ENCODE results near the gene CKAP5.
"Not testable (repeated sequence)": the region's sequence is repeated elsewhere in the genome, so short reads cannot be mapped to it uniquely, and the experiment has no call there.

The CKAP5 gene

GRCh38 chr11:46855167-46855566, 9.1 kb upstream of the CKAP5 start:
- no peak for DNase-seq (ENCODE audit: low spot score)

- no peak for DNase-seq (ENCODE audit: low spot score)
Observed at GRCh38 chr11:46850829-46851380, 4.8 kb upstream of the CKAP5 start.

GRCh38 chr11:46849631-46850030, 3.6 kb upstream of the CKAP5 start:
- DNase-seq (ENCODE audit: low spot score): no peak

- no peak for DNase-seq (ENCODE audit: low spot score)
Observed at GRCh38 chr11:46846510-46846830, 390 bp upstream of the CKAP5 start.

- DNase-seq (ENCODE audit: low spot score): no peak
Observed at GRCh38 chr11:46845440-46845739, 690 bp downstream of the CKAP5 start.

- no peak for DNase-seq (ENCODE audit: low spot score)
Observed at GRCh38 chr11:46840116-46840515, 6.0 kb downstream of the CKAP5 start.

GRCh38 chr11:46838501-46838900, 7.6 kb downstream of the CKAP5 start:
- DNase-seq (ENCODE audit: low spot score): no peak

- DNase-seq (ENCODE audit: low spot score): no peak
Observed at GRCh38 chr11:46837860-46838259, 8.2 kb downstream of the CKAP5 start.

- no peak for DNase-seq (ENCODE audit: low spot score)
Observed at GRCh38 chr11:46836870-46837269, 9.2 kb downstream of the CKAP5 start.

- DNase-seq (ENCODE audit: low spot score): no peak
Observed at GRCh38 chr11:46836431-46836830, 9.6 kb downstream of the CKAP5 start.

GRCh38 chr11:46835897-46836296, 10.2 kb downstream of the CKAP5 start:
- DNase-seq (ENCODE audit: low spot score): no peak

GRCh38 chr11:46834821-46835220, 11.3 kb downstream of the CKAP5 start:
- no peak for DNase-seq (ENCODE audit: low spot score)

GRCh38 chr11:46832511-46833214, 13.4 kb downstream of the CKAP5 start:
- no peak for DNase-seq (ENCODE audit: low spot score)

GRCh38 chr11:46827995-46828394, 18.1 kb downstream of the CKAP5 start:
- DNase-seq (ENCODE audit: low spot score): no peak

GRCh38 chr11:46826310-46827044, 19.6 kb downstream of the CKAP5 start:
- DNase-seq (ENCODE audit: low spot score): peak; percentile 92

GRCh38 chr11:46808799-46809431, 37.2 kb downstream of the CKAP5 start:
- DNase-seq (ENCODE audit: low spot score): peak; percentile 21

- no peak for DNase-seq (ENCODE audit: low spot score)
Observed at GRCh38 chr11:46801694-46802470, 44.2 kb downstream of the CKAP5 start.

GRCh38 chr11:46800177-46800576, 45.9 kb downstream of the CKAP5 start:
- no peak for DNase-seq (ENCODE audit: low spot score)

GRCh38 chr11:46799725-46800124, 46.4 kb downstream of the CKAP5 start:
- DNase-seq (ENCODE audit: low spot score): not testable (repeated sequence)

- DNase-seq (ENCODE audit: low spot score): no peak
Observed at GRCh38 chr11:46778416-46778815, 67.7 kb downstream of the CKAP5 start.

- DNase-seq (ENCODE audit: low spot score): no peak
Observed at GRCh38 chr11:46776878-46777277, 69.2 kb downstream of the CKAP5 start.

- no peak for DNase-seq (ENCODE audit: low spot score)
Observed at GRCh38 chr11:46769636-46770221, 76.4 kb downstream of the CKAP5 start.
